Measurements from ENCODE around the gene USP38.
A peak's percentile ranks its signal among the peaks of the same experiment; 100 is the strongest.

USP38 gene

GRCh38 chr4:143178923-143179322, 5.8 kb upstream of the USP38 start:
- H4K20me1 ChIP-seq (ENCODE audit: low read depth, low read length), result no peaks in the 10 kb centered on the region
- no peaks in the 10 kb centered on the region for H3K36me3 ChIP-seq (ENCODE audit: low read length)
- no peak overlapping the region for H3K9ac ChIP-seq (ENCODE audit: low read length)
- no peak for TF ChIP-seq CTCF (IDR thresholded peaks at IDR 0.05; ENCODE audit: insufficient read depth, low read length, poor library complexity, severe bottlenecking)
- no peak for TF ChIP-seq EZH2phosphoT487 (conservative IDR thresholded peaks at IDR 0.05; ENCODE audit: low read length)
- H3K9me3 ChIP-seq (ENCODE audit: insufficient read depth, low read length), result no peaks in the 10 kb centered on the region
- H3K27me3 ChIP-seq (ENCODE audit: low read length), result no peaks in the 10 kb centered on the region
- no peak overlapping the region for H3K4me3 ChIP-seq (ENCODE audit: insufficient read depth, low read length, poor library complexity, severe bottlenecking)
- no peak overlapping the region for H2AFZ ChIP-seq (ENCODE audit: low read depth, low read length, severe bottlenecking)
- H3K79me2 ChIP-seq (ENCODE audit: insufficient read depth, low read length), result peaks cover 8% of the 10 kb centered on the region
- no peaks in the 10 kb centered on the region for H3F3A ChIP-seq (ENCODE audit: insufficient read depth)
- no peaks in the 10 kb centered on the region for H3K9me2 ChIP-seq (replicated peaks; ENCODE audit: insufficient read depth, low read length)
- H3K27ac ChIP-seq (ENCODE audit: low read depth, low read length), result no peak overlapping the region
- no peak overlapping the region for H3K4me2 ChIP-seq (ENCODE audit: low read depth, low read length, poor library complexity, severe bottlenecking)

- H3K4me2 ChIP-seq (ENCODE audit: low read depth, low read length, poor library complexity, severe bottlenecking), result peak overlapping the region; percentile 81
- no peaks in the 10 kb centered on the region for H3K9me3 ChIP-seq (ENCODE audit: insufficient read depth, low read length)
- H3K27ac ChIP-seq (ENCODE audit: low read depth, low read length), result peak overlapping the region; percentile 85
- H3K79me2 ChIP-seq (ENCODE audit: insufficient read depth, low read length), result peaks cover 46% of the 10 kb centered on the region
- H3K36me3 ChIP-seq (ENCODE audit: low read length), result no peaks in the 10 kb centered on the region
- no peaks in the 10 kb centered on the region for H3F3A ChIP-seq (ENCODE audit: insufficient read depth)
- H4K20me1 ChIP-seq (ENCODE audit: low read depth, low read length), result peaks cover 5% of the 10 kb centered on the region; the same call in 1 of the 2 replicates
- H3K9me2 ChIP-seq (replicated peaks; ENCODE audit: insufficient read depth, low read length), result no peaks in the 10 kb centered on the region
- peak overlapping the region; percentile 80 for H3K9ac ChIP-seq (ENCODE audit: low read length)
- TF ChIP-seq EZH2phosphoT487 (conservative IDR thresholded peaks at IDR 0.05; ENCODE audit: low read length) (no peak), CTCF (IDR thresholded peaks at IDR 0.05; ENCODE audit: insufficient read depth, low read length, poor library complexity, severe bottlenecking) (no peak)
- no peak overlapping the region for H2AFZ ChIP-seq (ENCODE audit: low read depth, low read length, severe bottlenecking)
- H3K4me3 ChIP-seq (ENCODE audit: insufficient read depth, low read length, poor library complexity, severe bottlenecking), result peak overlapping the region; percentile 75
- H3K27me3 ChIP-seq (ENCODE audit: low read length), result no peaks in the 10 kb centered on the region
Observed at GRCh38 chr4:143183513-143184216, 1.1 kb upstream of the USP38 start.

GRCh38 chr4:143184217-143184502, 557 bp upstream of the USP38 start:
- Histone ChIP-seq H3K27me3 (ENCODE audit: low read length) (no peaks in the 10 kb centered on the region), H3K9me2 (replicated peaks; ENCODE audit: insufficient read depth, low read length) (no peaks in the 10 kb centered on the region), H3K9ac (ENCODE audit: low read length) (peak overlapping the region; percentile 80), H3K79me2 (ENCODE audit: insufficient read depth, low read length) (peaks cover 48% of the 10 kb centered on the region), H3F3A (ENCODE audit: insufficient read depth) (no peaks in the 10 kb centered on the region), H3K27ac (ENCODE audit: low read depth, low read length) (peak overlapping the region; percentile 85), H3K36me3 (ENCODE audit: low read length) (no peaks in the 10 kb centered on the region), H3K4me3 (ENCODE audit: insufficient read depth, low read length, poor library complexity, severe bottlenecking) (peak overlapping the region; percentile 75), H3K4me2 (ENCODE audit: low read depth, low read length, poor library complexity, severe bottlenecking) (peak overlapping the region; percentile 81), H2AFZ (ENCODE audit: low read depth, low read length, severe bottlenecking) (peak overlapping the region; percentile 62), H4K20me1 (ENCODE audit: low read depth, low read length) (peaks cover 5% of the 10 kb centered on the region; the same call in 1 of the 2 replicates), H3K9me3 (ENCODE audit: insufficient read depth, low read length) (no peaks in the 10 kb centered on the region)
- TF ChIP-seq EZH2phosphoT487 (conservative IDR thresholded peaks at IDR 0.05; ENCODE audit: low read length) (no peak), CTCF (IDR thresholded peaks at IDR 0.05; ENCODE audit: insufficient read depth, low read length, poor library complexity, severe bottlenecking) (no peak)
